OCI-LY7 (cell line): Measurements from ENCODE around the gene MAST2.

Experiments
- EZH2phosphoT487 ChIP-seq: fragments of 200-600 bp; sonication (generic); IDR thresholded peaks from 2 replicates; pipeline ENCODE4 v1.6.1; 2018; ENCODE audit warnings: low read depth, borderline replicate concordance, mild to moderate bottlenecking, mixed run types, antibody characterized with exemption, low read length, moderate library complexity, mixed read lengths
- TF ChIP-seq, protein P1 (sequence below): fragments of 200-600 bp; sonication (generic); conservative IDR thresholded peaks from 2 replicates; pipeline ENCODE4 v1.5.1; 2014; ENCODE audit warnings: mild to moderate bottlenecking, antibody characterized with exemption, low read length, moderate library complexity, mixed read lengths

- TF ChIP-seq, protein P1, sequence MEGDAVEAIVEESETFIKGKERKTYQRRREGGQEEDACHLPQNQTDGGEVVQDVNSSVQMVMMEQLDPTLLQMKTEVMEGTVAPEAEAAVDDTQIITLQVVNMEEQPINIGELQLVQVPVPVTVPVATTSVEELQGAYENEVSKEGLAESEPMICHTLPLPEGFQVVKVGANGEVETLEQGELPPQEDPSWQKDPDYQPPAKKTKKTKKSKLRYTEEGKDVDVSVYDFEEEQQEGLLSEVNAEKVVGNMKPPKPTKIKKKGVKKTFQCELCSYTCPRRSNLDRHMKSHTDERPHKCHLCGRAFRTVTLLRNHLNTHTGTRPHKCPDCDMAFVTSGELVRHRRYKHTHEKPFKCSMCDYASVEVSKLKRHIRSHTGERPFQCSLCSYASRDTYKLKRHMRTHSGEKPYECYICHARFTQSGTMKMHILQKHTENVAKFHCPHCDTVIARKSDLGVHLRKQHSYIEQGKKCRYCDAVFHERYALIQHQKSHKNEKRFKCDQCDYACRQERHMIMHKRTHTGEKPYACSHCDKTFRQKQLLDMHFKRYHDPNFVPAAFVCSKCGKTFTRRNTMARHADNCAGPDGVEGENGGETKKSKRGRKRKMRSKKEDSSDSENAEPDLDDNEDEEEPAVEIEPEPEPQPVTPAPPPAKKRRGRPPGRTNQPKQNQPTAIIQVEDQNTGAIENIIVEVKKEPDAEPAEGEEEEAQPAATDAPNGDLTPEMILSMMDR: no peak
- no peak for TF ChIP-seq EZH2phosphoT487
These were observed 91.5 kb downstream of the MAST2 start for GRCh38 chr1:45894921-45895320.
